GM12878 (cell line): ENCODE measurements around the gene SMARCD1. TPM values are rescaled to one million over a fixed set of nuclear protein-coding genes. Genes with fewer than 3 reads are reported as not detected.
A peak's percentile ranks its signal among the peaks of the same experiment; 100 is the strongest.

Source experiments
- ASH2L ChIP-seq: fragments of 300-600, 200-600 bp; sonication (generic); IDR thresholded peaks from 2 replicates; pipeline ENCODE4 v1.6.1; 2017; ENCODE audit warnings: low read depth, mild to moderate bottlenecking, borderline replicate concordance
- ATF7 ChIP-seq: fragments of 450-650 bp; IDR thresholded peaks from 2 replicates; pipeline ENCODE4 v1.6.1; 2016; ENCODE audit warnings: low read depth, mild to moderate bottlenecking
- CEBPB ChIP-seq, 2 experiments: fragments of 150-350 bp in 1 of 2; IDR thresholded peaks; 2 replicates each; pipeline ENCODE4 v1.6.1; 2012 to 2014; ENCODE audit warnings: low read depth in 2 of 2, low read length in 2 of 2, borderline replicate concordance in 1 of 2, inconsistent platforms in 1 of 2
- CREB1 ChIP-seq: IDR thresholded peaks from 2 replicates; pipeline ENCODE4 v1.6.1; 2012; ENCODE audit warnings: low read depth, mild to moderate bottlenecking, inconsistent platforms
- EED ChIP-seq: sonication (generic); IDR thresholded peaks from 2 replicates; pipeline ENCODE4 v1.6.1; 2016; ENCODE audit warnings: antibody characterized with exemption, low read depth
- EP300 ChIP-seq, 2 experiments: fragments of 150-350 bp in 1 of 2; IDR thresholded peaks; 2 replicates each; pipeline ENCODE4 v1.6.1; 2011 to 2012; ENCODE audit warnings: low read depth in 2 of 2, low read length in 2 of 2, borderline replicate concordance in 1 of 2, improper control_type of control experiment in 1 of 2, inconsistent platforms in 1 of 2; ENCODE audit not compliant: control insufficient read depth in 1 of 2
- HDAC2 ChIP-seq: fragments of 200-600 bp; sonication (generic); IDR thresholded peaks from 2 replicates; pipeline ENCODE4 v1.6.1; 2017
- MEF2A ChIP-seq: IDR thresholded peaks from 2 replicates; pipeline ENCODE4 v1.6.1; 2011; ENCODE audit warnings: low read depth, mild to moderate bottlenecking, low read length, moderate library complexity; ENCODE audit not compliant: insufficient read depth
- MTA3 ChIP-seq: IDR thresholded peaks from 2 replicates; pipeline ENCODE4 v1.6.1; 2012; ENCODE audit warnings: low read length, inconsistent platforms, borderline replicate concordance
- NFXL1 ChIP-seq: fragments of 450-650 bp; IDR thresholded peaks from 2 replicates; pipeline ENCODE4 v1.6.1; 2017; ENCODE audit warnings: antibody characterized with exemption, mild to moderate bottlenecking, borderline replicate concordance
- TBL1XR1 ChIP-seq: IDR thresholded peaks from 2 replicates; pipeline ENCODE4 v1.6.1; 2012; ENCODE audit warnings: low read depth, low read length, improper control_type of control experiment
- ZNF207 ChIP-seq: fragments of 450-650 bp; IDR thresholded peaks from 2 replicates; pipeline ENCODE4 v1.6.1; 2014; ENCODE audit warnings: antibody characterized with exemption, mild to moderate bottlenecking, borderline replicate concordance
- ZNF274 ChIP-seq: IDR thresholded peaks from one replicate; pipeline ENCODE4 v1.8.0; 2011; ENCODE audit not compliant: insufficient read length, insufficient read depth
- polyA plus RNA-seq, 11 experiments: library from polyadenylated mRNA; depleted of rRNA in 4 of 11; unstranded in 6 of 11; stranded (reverse) in 5 of 11; fragments of >200 nt; fragmentation: Nextera tagmentation in 4 of 11; fragmentation: Illumina TruSeq in 1 of 11; extraction: Ambion mirVana in 4 of 11; extraction: Trizol in 1 of 11; gene quantifications; 1 replicate in 1 of 11; 2 replicates in 10 of 11; pipeline versions ENCODE4 v1.2.1 to v1.2.3, GENCODE V29; 2011 to 2016; ENCODE audit warnings: inconsistent platforms in 2 of 11, missing spikeins in 2 of 11, low read depth in 1 of 11
- total RNA-seq, 4 experiments: library from RNA; depleted of rRNA in 3 of 4; stranded (reverse); fragments of >200 nt in 3 of 4; fragmentation: Illumina TruSeq in 1 of 4; extraction: Trizol in 1 of 4; gene quantifications; 2 replicates each; pipeline versions ENCODE4 v1.2.1 to v1.2.3, GENCODE V29; 2013 to 2021
- TF ChIP-seq, protein P1 (sequence below): IDR thresholded peaks from 2 replicates; pipeline ENCODE4 v1.6.1; 2011; ENCODE audit warnings: borderline replicate concordance, low read depth, mild to moderate bottlenecking, moderate library complexity, low read length; ENCODE audit not compliant: insufficient read depth, poor library complexity, severe bottlenecking
- TF ChIP-seq, protein P2 (sequence below): IDR thresholded peaks from 2 replicates; pipeline ENCODE4 v1.6.1; 2012; ENCODE audit warnings: low read depth, low read length, improper control_type of control experiment
- TF ChIP-seq, protein P3 (sequence below): fragments of 450-650 bp; IDR thresholded peaks from 2 replicates; pipeline ENCODE4 v1.6.1; 2018; ENCODE audit warnings: borderline replicate concordance, mild to moderate bottlenecking; ENCODE audit not compliant: partially characterized antibody
- TF ChIP-seq, protein P4 (sequence below): fragments of 450-650 bp; IDR thresholded peaks from 2 replicates; pipeline ENCODE4 v1.6.1; 2016; ENCODE audit warnings: mild to moderate bottlenecking, moderate library complexity, borderline replicate concordance
- TF ChIP-seq, protein P5 (sequence below): fragments of 450-650 bp; IDR thresholded peaks from 2 replicates; pipeline ENCODE4 v1.6.1; 2014; ENCODE audit warnings: mild to moderate bottlenecking

Gene SMARCD1
- total and polyA plus RNA-seq, 10 of the 15 experiments (the other 5 are each of a cell fraction or from before 2014, with no cell fraction given), result 1.4 to 92.4 (median 58.9) TPM

DNA sequence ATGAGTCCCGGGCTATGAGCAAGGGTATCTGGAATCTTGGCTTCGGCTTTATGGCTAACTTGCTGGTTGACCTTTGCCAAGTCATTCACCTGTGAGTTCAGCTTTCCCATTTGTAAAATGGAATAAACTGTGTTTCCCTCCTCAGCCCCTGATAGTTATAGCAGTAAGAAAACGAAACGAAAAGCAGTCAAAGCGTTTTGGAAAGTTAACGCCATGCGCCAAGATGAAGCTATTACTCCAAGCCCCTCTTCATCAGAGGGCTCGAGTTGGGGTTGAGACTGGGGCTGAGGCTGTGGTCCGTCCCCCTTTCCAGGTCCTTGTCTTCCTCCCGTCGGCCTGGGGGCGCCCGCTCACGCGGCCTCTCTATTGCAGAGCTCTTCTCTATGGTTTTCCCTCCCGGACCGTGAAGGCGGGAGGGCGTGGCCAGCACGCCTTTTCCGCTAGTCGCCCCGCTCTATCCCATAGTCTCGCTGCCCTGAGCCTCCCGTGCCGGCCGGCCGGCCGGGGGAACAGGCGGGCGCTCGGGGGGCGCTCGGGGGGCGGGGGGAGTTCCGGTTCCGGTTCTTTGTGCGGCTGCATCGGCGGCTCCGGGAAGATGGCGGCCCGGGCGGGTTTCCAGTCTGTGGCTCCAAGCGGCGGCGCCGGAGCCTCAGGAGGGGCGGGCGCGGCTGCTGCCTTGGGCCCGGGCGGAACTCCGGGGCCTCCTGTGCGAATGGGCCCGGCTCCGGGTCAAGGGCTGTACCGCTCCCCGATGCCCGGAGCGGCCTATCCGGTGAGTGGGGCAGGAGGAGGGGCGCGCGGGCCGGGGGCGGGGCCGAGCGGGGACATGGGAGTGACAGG lies at the start of gene SMARCD1 (continued):
- TF ChIP-seq EP300 (IDR thresholded peaks at IDR 0.05; ENCODE audit: borderline replicate concordance in 1 of 2, control insufficient read depth in 1 of 2, low read depth in 2 of 2, low read length in 2 of 2) (no peak; a peak in 1 of 4 replicates), EED (no peak), NFXL1 (no peak), MEF2A (peak; percentile 51; the same call in 1 of the 2 replicates), CREB1 (peak; percentile 52; the same call in 1 of the 2 replicates), HDAC2 (no peak), ZNF274 (no peak), ZNF207 (no peak), CEBPB (IDR thresholded peaks at IDR 0.05; ENCODE audit: borderline replicate concordance in 1 of 2, low read depth in 2 of 2, low read length in 2 of 2) (no peak), ATF7 (no peak), TBL1XR1 (no peak), ASH2L (no peak), MTA3 (no peak)
- TF ChIP-seq, protein P1, sequence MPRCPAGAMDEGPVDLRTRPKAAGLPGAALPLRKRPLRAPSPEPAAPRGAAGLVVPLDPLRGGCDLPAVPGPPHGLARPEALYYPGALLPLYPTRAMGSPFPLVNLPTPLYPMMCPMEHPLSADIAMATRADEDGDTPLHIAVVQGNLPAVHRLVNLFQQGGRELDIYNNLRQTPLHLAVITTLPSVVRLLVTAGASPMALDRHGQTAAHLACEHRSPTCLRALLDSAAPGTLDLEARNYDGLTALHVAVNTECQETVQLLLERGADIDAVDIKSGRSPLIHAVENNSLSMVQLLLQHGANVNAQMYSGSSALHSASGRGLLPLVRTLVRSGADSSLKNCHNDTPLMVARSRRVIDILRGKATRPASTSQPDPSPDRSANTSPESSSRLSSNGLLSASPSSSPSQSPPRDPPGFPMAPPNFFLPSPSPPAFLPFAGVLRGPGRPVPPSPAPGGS, result no peak
- TF ChIP-seq, protein P2, sequence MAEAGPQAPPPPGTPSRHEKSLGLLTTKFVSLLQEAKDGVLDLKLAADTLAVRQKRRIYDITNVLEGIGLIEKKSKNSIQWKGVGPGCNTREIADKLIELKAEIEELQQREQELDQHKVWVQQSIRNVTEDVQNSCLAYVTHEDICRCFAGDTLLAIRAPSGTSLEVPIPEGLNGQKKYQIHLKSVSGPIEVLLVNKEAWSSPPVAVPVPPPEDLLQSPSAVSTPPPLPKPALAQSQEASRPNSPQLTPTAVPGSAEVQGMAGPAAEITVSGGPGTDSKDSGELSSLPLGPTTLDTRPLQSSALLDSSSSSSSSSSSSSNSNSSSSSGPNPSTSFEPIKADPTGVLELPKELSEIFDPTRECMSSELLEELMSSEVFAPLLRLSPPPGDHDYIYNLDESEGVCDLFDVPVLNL, result no peak
- TF ChIP-seq, protein P3, sequence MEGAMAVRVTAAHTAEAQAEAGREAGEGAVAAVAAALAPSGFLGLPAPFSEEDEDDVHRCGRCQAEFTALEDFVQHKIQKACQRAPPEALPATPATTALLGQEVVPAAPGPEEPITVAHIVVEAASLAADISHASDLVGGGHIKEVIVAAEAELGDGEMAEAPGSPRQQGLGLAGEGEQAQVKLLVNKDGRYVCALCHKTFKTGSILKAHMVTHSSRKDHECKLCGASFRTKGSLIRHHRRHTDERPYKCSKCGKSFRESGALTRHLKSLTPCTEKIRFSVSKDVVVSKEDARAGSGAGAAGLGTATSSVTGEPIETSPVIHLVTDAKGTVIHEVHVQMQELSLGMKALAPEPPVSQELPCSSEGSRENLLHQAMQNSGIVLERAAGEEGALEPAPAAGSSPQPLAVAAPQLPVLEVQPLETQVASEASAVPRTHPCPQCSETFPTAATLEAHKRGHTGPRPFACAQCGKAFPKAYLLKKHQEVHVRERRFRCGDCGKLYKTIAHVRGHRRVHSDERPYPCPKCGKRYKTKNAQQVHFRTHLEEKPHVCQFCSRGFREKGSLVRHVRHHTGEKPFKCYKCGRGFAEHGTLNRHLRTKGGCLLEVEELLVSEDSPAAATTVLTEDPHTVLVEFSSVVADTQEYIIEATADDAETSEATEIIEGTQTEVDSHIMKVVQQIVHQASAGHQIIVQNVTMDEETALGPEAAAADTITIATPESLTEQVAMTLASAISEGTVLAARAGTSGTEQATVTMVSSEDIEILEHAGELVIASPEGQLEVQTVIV, result no peak
- TF ChIP-seq, protein P4, sequence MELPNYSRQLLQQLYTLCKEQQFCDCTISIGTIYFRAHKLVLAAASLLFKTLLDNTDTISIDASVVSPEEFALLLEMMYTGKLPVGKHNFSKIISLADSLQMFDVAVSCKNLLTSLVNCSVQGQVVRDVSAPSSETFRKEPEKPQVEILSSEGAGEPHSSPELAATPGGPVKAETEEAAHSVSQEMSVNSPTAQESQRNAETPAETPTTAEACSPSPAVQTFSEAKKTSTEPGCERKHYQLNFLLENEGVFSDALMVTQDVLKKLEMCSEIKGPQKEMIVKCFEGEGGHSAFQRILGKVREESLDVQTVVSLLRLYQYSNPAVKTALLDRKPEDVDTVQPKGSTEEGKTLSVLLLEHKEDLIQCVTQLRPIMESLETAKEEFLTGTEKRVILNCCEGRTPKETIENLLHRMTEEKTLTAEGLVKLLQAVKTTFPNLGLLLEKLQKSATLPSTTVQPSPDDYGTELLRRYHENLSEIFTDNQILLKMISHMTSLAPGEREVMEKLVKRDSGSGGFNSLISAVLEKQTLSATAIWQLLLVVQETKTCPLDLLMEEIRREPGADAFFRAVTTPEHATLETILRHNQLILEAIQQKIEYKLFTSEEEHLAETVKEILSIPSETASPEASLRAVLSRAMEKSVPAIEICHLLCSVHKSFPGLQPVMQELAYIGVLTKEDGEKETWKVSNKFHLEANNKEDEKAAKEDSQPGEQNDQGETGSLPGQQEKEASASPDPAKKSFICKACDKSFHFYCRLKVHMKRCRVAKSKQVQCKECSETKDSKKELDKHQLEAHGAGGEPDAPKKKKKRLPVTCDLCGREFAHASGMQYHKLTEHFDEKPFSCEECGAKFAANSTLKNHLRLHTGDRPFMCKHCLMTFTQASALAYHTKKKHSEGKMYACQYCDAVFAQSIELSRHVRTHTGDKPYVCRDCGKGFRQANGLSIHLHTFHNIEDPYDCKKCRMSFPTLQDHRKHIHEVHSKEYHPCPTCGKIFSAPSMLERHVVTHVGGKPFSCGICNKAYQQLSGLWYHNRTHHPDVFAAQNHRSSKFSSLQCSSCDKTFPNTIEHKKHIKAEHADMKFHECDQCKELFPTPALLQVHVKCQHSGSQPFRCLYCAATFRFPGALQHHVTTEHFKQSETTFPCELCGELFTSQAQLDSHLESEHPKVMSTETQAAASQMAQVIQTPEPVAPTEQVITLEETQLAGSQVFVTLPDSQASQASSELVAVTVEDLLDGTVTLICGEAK, result peak; percentile 61; the same call in 1 of the 2 replicates
- TF ChIP-seq, protein P5, sequence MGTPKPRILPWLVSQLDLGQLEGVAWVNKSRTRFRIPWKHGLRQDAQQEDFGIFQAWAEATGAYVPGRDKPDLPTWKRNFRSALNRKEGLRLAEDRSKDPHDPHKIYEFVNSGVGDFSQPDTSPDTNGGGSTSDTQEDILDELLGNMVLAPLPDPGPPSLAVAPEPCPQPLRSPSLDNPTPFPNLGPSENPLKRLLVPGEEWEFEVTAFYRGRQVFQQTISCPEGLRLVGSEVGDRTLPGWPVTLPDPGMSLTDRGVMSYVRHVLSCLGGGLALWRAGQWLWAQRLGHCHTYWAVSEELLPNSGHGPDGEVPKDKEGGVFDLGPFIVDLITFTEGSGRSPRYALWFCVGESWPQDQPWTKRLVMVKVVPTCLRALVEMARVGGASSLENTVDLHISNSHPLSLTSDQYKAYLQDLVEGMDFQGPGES, result no peak
